Activated B cell treated with CpG ODN at 0.5 μM for 24 hours (primary cell): ENCODE measurements around the gene NCKAP5. TPM values are rescaled to one million over a fixed set of nuclear protein-coding genes. Genes with fewer than 3 reads are reported as not detected.

Experiments used
- ATAC-seq: fragments of 200-7000 bp; cut with Tn5 transposase; one replicate; pipeline ENCODE4 v1.10.0; 2021; ENCODE audit warnings: low read depth, mild to moderate bottlenecking, moderate library complexity
- CTCF ChIA-PET: fragments of 350-600 bp; sonication (Branson Sonifier 250); formaldehyde crosslinking; loops from one replicate; lab custom pipeline; 2021; ENCODE audit warnings: antibody characterized with exemption; lab: Charles Lee
- POLR2A ChIA-PET: fragments of 350-600 bp; sonication (Branson Sonifier 250); formaldehyde crosslinking; loops from one replicate; lab custom pipeline; 2021; ENCODE audit warnings: antibody characterized with exemption; lab: Charles Lee
- DNase-seq: peaks from one replicate; pipeline ENCODE4 v3.0.0; 2022
- H3K27ac Mint-ChIP-seq: one replicate; pipeline ENCODE4 v1.8.0; 2020; ENCODE audit warnings: mixed read lengths
- H3K27me3 Mint-ChIP-seq: one replicate; pipeline ENCODE4 v1.8.0; 2021; ENCODE audit warnings: mixed read lengths
- H3K36me3 Mint-ChIP-seq: one replicate; pipeline ENCODE4 v1.8.0; 2021; ENCODE audit warnings: low read depth, mixed read lengths
- H3K4me1 Mint-ChIP-seq: one replicate; pipeline ENCODE4 v1.8.0; 2021; ENCODE audit warnings: mixed read lengths
- H3K4me3 Mint-ChIP-seq: one replicate; pipeline ENCODE4 v1.8.0; 2020; ENCODE audit warnings: mild to moderate bottlenecking, mixed read lengths
- H3K9me3 Mint-ChIP-seq: one replicate; pipeline ENCODE4 v1.8.0; 2020; ENCODE audit warnings: mixed read lengths
- CTCF ChIP-seq: fragments of 200-600 bp; IDR thresholded peaks from one replicate; pipeline ENCODE4 v1.8.0; 2022; ENCODE audit warnings: antibody characterized with exemption, mild to moderate bottlenecking
- intact Hi-C: fragments of 100-400 bp; cut with micrococcal nuclease; formaldehyde crosslinking; loops from one replicate; pipeline ENCODE4 v1.15.1; 2024
- total RNA-seq: library from RNA; stranded (reverse); gene quantifications from 2 replicates; pipeline ENCODE4 v1.2.3, GENCODE V29; 2022

NCKAP5 gene
- total RNA-seq: not detected in 2 replicates

- no peak for TF ChIP-seq CTCF
- H3K9me3 Mint-ChIP-seq: no peaks in the 10 kb centered on the region
- no peaks in the 10 kb centered on the region for H3K4me1 Mint-ChIP-seq
- no peaks in the 10 kb centered on the region for H3K36me3 Mint-ChIP-seq
- no peak within 1 kb of the TSS for H3K27ac Mint-ChIP-seq
- intact Hi-C loops: no loop called here
- H3K27me3 Mint-ChIP-seq: peaks cover 28% of the 10 kb centered on the region
- DNase-seq: no peak
- H3K4me3 Mint-ChIP-seq: no peak within 1 kb of the TSS
- ChIA-PET POLR2A (no interaction called here), CTCF (no interaction called here)
- no peak for ATAC-seq
These were observed at the start of gene NCKAP5 for GRCh38 chr2:133568172-133568571. NCKAP5 (minus strand) TSS chr2:133568463; CDS start chr2:133517526, 50,937 bp downstream.

GRCh38 chr2:133609664-133610063 lies 41.4 kb upstream of the NCKAP5 start:
- intact Hi-C loops: no loop called here
- Mint-ChIP-seq H3K4me1 (no peaks in the 10 kb centered on the region), H3K36me3 (no peaks in the 10 kb centered on the region), H3K27me3 (no peaks in the 10 kb centered on the region), H3K4me3 (no peak overlapping the region), H3K27ac (no peak overlapping the region), H3K9me3 (no peaks in the 10 kb centered on the region)
- ATAC-seq (no peak), DNase-seq (no peak)
- TF ChIP-seq CTCF: no peak
- ChIA-PET CTCF (no interaction called here), POLR2A (no interaction called here)

GRCh38 chr2:133608291-133608690 lies 40.0 kb upstream of the NCKAP5 start:
- no peak for ATAC-seq

GRCh38 chr2:133607679-133608078 lies 39.4 kb upstream of the NCKAP5 start:
- H3K4me1 Mint-ChIP-seq: no peaks in the 10 kb centered on the region
- H3K27ac Mint-ChIP-seq: no peak overlapping the region
- no peaks in the 10 kb centered on the region for H3K9me3 Mint-ChIP-seq
- TF ChIP-seq CTCF: no peak
- DNase-seq: no peak
- intact Hi-C loops: no loop called here
- no peaks in the 10 kb centered on the region for H3K27me3 Mint-ChIP-seq
- no peaks in the 10 kb centered on the region for H3K36me3 Mint-ChIP-seq
- ChIA-PET CTCF (no interaction called here), POLR2A (no interaction called here)
- no peak for ATAC-seq
- H3K4me3 Mint-ChIP-seq: no peak overlapping the region

More at GRCh38 chr2:133608291-133608690, 40.0 kb upstream of the NCKAP5 start:
- ChIA-PET CTCF (no interaction called here), POLR2A (no interaction called here)
- no peak for DNase-seq
- Mint-ChIP-seq H3K4me1 (no peaks in the 10 kb centered on the region), H3K27me3 (no peaks in the 10 kb centered on the region), H3K9me3 (no peaks in the 10 kb centered on the region), H3K27ac (no peak overlapping the region), H3K36me3 (no peaks in the 10 kb centered on the region), H3K4me3 (no peak overlapping the region)
- intact Hi-C loops: no loop called here
- TF ChIP-seq CTCF: no peak

GRCh38 chr2:133606616-133607015 lies 38.4 kb upstream of the NCKAP5 start:
- no peaks in the 10 kb centered on the region for H3K27me3 Mint-ChIP-seq
- ChIA-PET CTCF (interaction anchor here (0.6 kb wide), 1 partner anchor 1351 kb away, joined by 3 read pairs; no protein-coding TSS in a partner anchor), POLR2A (no interaction called here)
- ATAC-seq (no peak), DNase-seq (no peak)
- no peak overlapping the region for H3K4me3 Mint-ChIP-seq
- H3K27ac Mint-ChIP-seq: no peak overlapping the region
- no peak for TF ChIP-seq CTCF
- H3K9me3 Mint-ChIP-seq: no peaks in the 10 kb centered on the region
- intact Hi-C loops: no loop called here
- H3K4me1 Mint-ChIP-seq: no peaks in the 10 kb centered on the region
- no peaks in the 10 kb centered on the region for H3K36me3 Mint-ChIP-seq
